ENCODE results near the gene SH2D1B.

DNA sequence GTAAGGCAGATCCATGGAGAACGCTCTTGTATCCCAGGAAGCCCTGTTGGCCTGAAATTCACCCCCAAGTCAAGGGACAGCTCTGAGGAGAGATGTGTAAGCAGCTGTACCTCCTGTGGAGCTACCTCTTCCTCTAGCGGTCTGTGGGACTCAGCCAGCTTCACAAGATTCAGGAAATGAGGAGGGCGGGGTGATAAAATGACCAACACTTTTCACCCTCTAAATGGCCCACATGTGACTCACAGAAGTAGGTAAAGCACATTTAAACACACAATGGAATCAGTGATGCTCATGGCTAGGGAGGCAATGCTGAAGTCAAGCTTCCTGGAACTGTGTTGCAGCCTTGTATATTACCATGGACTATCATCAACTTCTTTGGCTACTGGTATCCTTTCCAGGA, at the start of gene SH2D1B:
- TF ChIP-seq POLR2A (IDR thresholded peaks at IDR 0.05; ENCODE audit: low read depth, low read length) (no peak), POLR2AphosphoS5 (IDR thresholded peaks at IDR 0.05; ENCODE audit: low read depth, low read length) (no peak), TAF1 (IDR thresholded peaks at IDR 0.05; ENCODE audit: low read depth, low read length) (no peak), POU2F2 (IDR thresholded peaks at IDR 0.05; ENCODE audit: low read depth, low read length) (no peak), SPI1 (IDR thresholded peaks at IDR 0.05; ENCODE audit: low read depth, low read length) (no peak), PAX5 (IDR thresholded peaks at IDR 0.05; ENCODE audit: insufficient read depth, low read length, severe bottlenecking) (no peak)

Measured in GM12891 (cell line).